OCI-LY3 (cell line): ENCODE results near the gene PID1.

Source experiments
- CTCF ChIP-seq: fragments of 200-600, 300-600 bp; sonication (generic); IDR thresholded peaks from 2 replicates; pipeline ENCODE4 v1.5.1; 2014; ENCODE audit warnings: antibody characterized with exemption, low read length, low read depth
- EZH2phosphoT487 ChIP-seq: fragments of 200-600 bp; shearing (Covaris generic); IDR thresholded peaks from 2 replicates; pipeline ENCODE4 v1.6.1; 2018; ENCODE audit warnings: antibody characterized with exemption, mixed run types, low read depth

GRCh38 chr2:229282758-229283546, 11.9 kb upstream of the PID1 start:
- TF ChIP-seq CTCF (no peak), EZH2phosphoT487 (no peak)
